Measurements from ENCODE around the gene SEMA3B.
"Not testable (repeated sequence)": the region's sequence is repeated elsewhere in the genome, so short reads cannot be mapped to it uniquely, and the experiment has no call there.

The SEMA3B gene

GRCh38 chr3:50300681-50301254, 31.8 kb downstream of the SEMA3B start:
- in situ Hi-C loops (cut with MboI; ENCODE audit: low pct_unique_long_range_greater_than_20kb, low sequenced_read_pairs) = no loop called here
- DNase-seq = no peak

- DNase-seq = no peak
- in situ Hi-C loops (cut with MboI; ENCODE audit: low pct_unique_long_range_greater_than_20kb, low sequenced_read_pairs) = no loop called here
These were observed 33.4 kb downstream of the SEMA3B start for GRCh38 chr3:50302095-50303012.

GRCh38 chr3:50303013-50303815, 34.3 kb downstream of the SEMA3B start, which contains the start of gene HYAL1:
Gene HYAL1, minus strand, starts transcription at chr3:50303574. Its CDS starts 618 bp downstream, at chr3:50302956.
- in situ Hi-C loops (cut with MboI; ENCODE audit: low pct_unique_long_range_greater_than_20kb, low sequenced_read_pairs) = no loop called here
- no peak for DNase-seq

- in situ Hi-C loops (cut with MboI; ENCODE audit: low pct_unique_long_range_greater_than_20kb, low sequenced_read_pairs) = no loop called here
These were observed 35.7 kb downstream of the SEMA3B start for GRCh38 chr3:50304601-50305000.

GRCh38 chr3:50312041-50312440, 43.1 kb downstream of the SEMA3B start:
- DNase-seq; in situ Hi-C loops (cut with MboI; ENCODE audit: low pct_unique_long_range_greater_than_20kb, low sequenced_read_pairs): not testable (repeated sequence)

More at GRCh38 chr3:50304601-50305000, 35.7 kb downstream of the SEMA3B start:
- no peak for DNase-seq

- in situ Hi-C loops (cut with MboI; ENCODE audit: low pct_unique_long_range_greater_than_20kb, low sequenced_read_pairs) = no loop called here
These were observed 45.4 kb downstream of the SEMA3B start for GRCh38 chr3:50314342-50314741.

GRCh38 chr3:50314816-50315215, 45.9 kb downstream of the SEMA3B start:
- no peak for DNase-seq
- in situ Hi-C loops (cut with MboI; ENCODE audit: low pct_unique_long_range_greater_than_20kb, low sequenced_read_pairs) = no loop called here

More at GRCh38 chr3:50314342-50314741, 45.4 kb downstream of the SEMA3B start:
- no peak for DNase-seq

GRCh38 chr3:50316657-50317242, 47.8 kb downstream of the SEMA3B start:
- DNase-seq = no peak
- in situ Hi-C loops (cut with MboI; ENCODE audit: low pct_unique_long_range_greater_than_20kb, low sequenced_read_pairs) = no loop called here

- no peak for DNase-seq
- in situ Hi-C loops (cut with MboI; ENCODE audit: low pct_unique_long_range_greater_than_20kb, low sequenced_read_pairs) = no loop called here
These were observed 48.4 kb downstream of the SEMA3B start for GRCh38 chr3:50317300-50317699.

GRCh38 chr3:50318163-50318562, 49.2 kb downstream of the SEMA3B start:
- in situ Hi-C loops (cut with MboI; ENCODE audit: low pct_unique_long_range_greater_than_20kb, low sequenced_read_pairs) = no loop called here
- no peak for DNase-seq

GRCh38 chr3:50318615-50319014, 49.7 kb downstream of the SEMA3B start:
- in situ Hi-C loops (cut with MboI; ENCODE audit: low pct_unique_long_range_greater_than_20kb, low sequenced_read_pairs) = no loop called here
- DNase-seq = no peak

- in situ Hi-C loops (cut with MboI; ENCODE audit: low pct_unique_long_range_greater_than_20kb, low sequenced_read_pairs) = no loop called here
These were observed 50.4 kb downstream of the SEMA3B start for GRCh38 chr3:50319181-50319893.

GRCh38 chr3:50319894-50320625, 51.1 kb downstream of the SEMA3B start:
- no peak for DNase-seq

More at GRCh38 chr3:50319181-50319893, 50.4 kb downstream of the SEMA3B start:
- DNase-seq = no peak

GRCh38 chr3:50320853-50321335, 51.9 kb downstream of the SEMA3B start:
- DNase-seq = peak; percentile 69
- in situ Hi-C loops (cut with MboI; ENCODE audit: low pct_unique_long_range_greater_than_20kb, low sequenced_read_pairs) = no loop called here

More at GRCh38 chr3:50319894-50320625, 51.1 kb downstream of the SEMA3B start:
- in situ Hi-C loops (cut with MboI; ENCODE audit: low pct_unique_long_range_greater_than_20kb, low sequenced_read_pairs) = no loop called here

GRCh38 chr3:50321336-50322114, 52.6 kb downstream of the SEMA3B start:
- DNase-seq = peak; percentile 89
- in situ Hi-C loops (cut with MboI; ENCODE audit: low pct_unique_long_range_greater_than_20kb, low sequenced_read_pairs) = no loop called here

- DNase-seq = no peak
- in situ Hi-C loops (cut with MboI; ENCODE audit: low pct_unique_long_range_greater_than_20kb, low sequenced_read_pairs) = no loop called here
These were observed 53.1 kb downstream of the SEMA3B start for GRCh38 chr3:50322115-50322385.

GRCh38 chr3:50322386-50323091, 53.6 kb downstream of the SEMA3B start, which contains the start of gene HYAL2:
Gene HYAL2, minus strand, starts transcription at chr3:50322745. Its CDS starts 2,256 bp downstream, at chr3:50320489.
- in situ Hi-C loops (cut with MboI; ENCODE audit: low pct_unique_long_range_greater_than_20kb, low sequenced_read_pairs) = no loop called here
- no peak for DNase-seq

Data from KBM-7 (cell line).